GM21367 (cell line): Measurements from ENCODE around the gene ARID4B.
"Not testable (repeated sequence)": the region's sequence is repeated elsewhere in the genome, so short reads cannot be mapped to it uniquely, and the experiment has no call there.

Source experiments
- ATAC-seq: cut with Tn5 transposase; IDR thresholded peaks from one replicate; pipeline ENCODE4 v1.9.1; 2021; ENCODE audit not compliant: unreplicated experiment

ARID4B gene

GRCh38 chr1:235227414-235227813, 100.6 kb downstream of the ARID4B start:
- ATAC-seq = no peak

GRCh38 chr1:235226933-235227332, 101.0 kb downstream of the ARID4B start:
- ATAC-seq = no peak

GRCh38 chr1:235225299-235225698, 102.7 kb downstream of the ARID4B start:
- ATAC-seq = no peak

GRCh38 chr1:235221653-235222375, 106.2 kb downstream of the ARID4B start:
- no peak for ATAC-seq

GRCh38 chr1:235215453-235215852, 112.5 kb downstream of the ARID4B start:
- no peak for ATAC-seq

GRCh38 chr1:235214962-235215361, 113.0 kb downstream of the ARID4B start:
- ATAC-seq = not testable (repeated sequence)

- ATAC-seq = no peak
Observed at GRCh38 chr1:235213752-235214151, 114.2 kb downstream of the ARID4B start.

- ATAC-seq = no peak
Observed at GRCh38 chr1:235211517-235211916, 116.5 kb downstream of the ARID4B start.

GRCh38 chr1:235207209-235207565, 120.8 kb downstream of the ARID4B start:
- no peak for ATAC-seq

GRCh38 chr1:235206533-235207208, 121.3 kb downstream of the ARID4B start:
- no peak for ATAC-seq

GRCh38 chr1:235205687-235206086, 122.3 kb downstream of the ARID4B start:
- no peak for ATAC-seq

- ATAC-seq = no peak
Observed at GRCh38 chr1:235203428-235203827, 124.6 kb downstream of the ARID4B start.

- ATAC-seq = not testable (repeated sequence)
Observed at GRCh38 chr1:235202447-235202846, 125.5 kb downstream of the ARID4B start.

GRCh38 chr1:235199441-235199840, 128.5 kb downstream of the ARID4B start:
- no peak for ATAC-seq

GRCh38 chr1:235190431-235190830, 137.5 kb downstream of the ARID4B start:
- no peak for ATAC-seq

- no peak for ATAC-seq
Observed at GRCh38 chr1:235187316-235187715, 140.7 kb downstream of the ARID4B start.

- ATAC-seq = no peak
Observed at GRCh38 chr1:235181561-235182245, 146.3 kb downstream of the ARID4B start.

GRCh38 chr1:235180916-235181460, 147.0 kb downstream of the ARID4B start:
- no peak for ATAC-seq

GRCh38 chr1:235176486-235176885, 151.5 kb downstream of the ARID4B start:
- no peak for ATAC-seq

GRCh38 chr1:235169986-235170385, 158.0 kb downstream of the ARID4B start:
- no peak for ATAC-seq

- ATAC-seq = no peak
Observed at GRCh38 chr1:235168375-235168774, 159.6 kb downstream of the ARID4B start.
